HFF-Myc (cell line): ENCODE measurements around the gene HSD11B1L.
A peak's percentile ranks its signal among the peaks of the same experiment; 100 is the strongest.

Source experiments
- DNase-seq: peaks from one replicate; pipeline ENCODE4 v3.0.0-alpha.2; 2011; ENCODE audit warnings: low read depth; ENCODE audit errors: extremely low read depth
- H3K4me3 ChIP-seq: replicated peaks from 2 replicates; pipeline ENCODE4 v1.5.1; 2011; ENCODE audit warnings: low read depth, mild to moderate bottlenecking, control low read depth, low read length
- CTCF ChIP-seq: IDR thresholded peaks from 2 replicates; pipeline ENCODE4 v1.5.1; 2012; ENCODE audit warnings: mild to moderate bottlenecking, low read depth, low read length, control low read depth; ENCODE audit errors: missing control alignments

HSD11B1L gene

GRCh38 chr19:5678071-5678718 is 2.6 kb upstream of the HSD11B1L start:
- TF ChIP-seq CTCF: no peak
- DNase-seq: no peak
- no peak overlapping the region for H3K4me3 ChIP-seq

- TF ChIP-seq CTCF: no peak
- peak overlapping the region; percentile 99 for H3K4me3 ChIP-seq
- no peak for DNase-seq
These were observed 1.3 kb upstream of the HSD11B1L start for GRCh38 chr19:5679289-5680083.

- H3K4me3 ChIP-seq: peak overlapping the region; percentile 99
- DNase-seq: no peak
- no peak for TF ChIP-seq CTCF
These were observed 767 bp upstream of the HSD11B1L start for GRCh38 chr19:5680084-5680436.

GRCh38 chr19:5681391-5682106 is 722 bp downstream of the HSD11B1L start:
- TF ChIP-seq CTCF: no peak
- peak overlapping the region; percentile 99 for H3K4me3 ChIP-seq
- no peak for DNase-seq

GRCh38 chr19:5682107-5682482 is 1.3 kb downstream of the HSD11B1L start:
- no peak overlapping the region for H3K4me3 ChIP-seq
- no peak for DNase-seq
- TF ChIP-seq CTCF: no peak

- no peak for DNase-seq
- no peak for TF ChIP-seq CTCF
- no peak overlapping the region for H3K4me3 ChIP-seq
These were observed 2.5 kb downstream of the HSD11B1L start for GRCh38 chr19:5683177-5683886.
